HepG2 (cell line): ENCODE data around the gene GLRA1. TPM values are rescaled to one million over a fixed set of nuclear protein-coding genes. Genes with fewer than 3 reads are reported as not detected.

Source experiments
- AHDC1 ChIP-seq: sonication (generic); formaldehyde crosslinking; IDR thresholded peaks from 2 replicates; pipeline ENCODE4 v1.5.1; 2020; ENCODE audit warnings: mild to moderate bottlenecking, missing genetic modification reagents, borderline replicate concordance
- ATAD3A ChIP-seq: sonication (generic); formaldehyde crosslinking; IDR thresholded peaks from 2 replicates; pipeline ENCODE4 v1.4.0; 2020; ENCODE audit warnings: missing genetic modification reagents
- FOSL2 ChIP-seq: sonication (generic); formaldehyde crosslinking; IDR thresholded peaks from 2 replicates; pipeline ENCODE4 v1.4.0; 2020; ENCODE audit warnings: missing genetic modification reagents
- HDAC2 ChIP-seq: sonication (generic); formaldehyde crosslinking; IDR thresholded peaks from 2 replicates; pipeline ENCODE4 v1.4.0; 2020; ENCODE audit warnings: missing genetic modification reagents
- HDAC6 ChIP-seq: fragments of 200-600 bp; sonication (generic); IDR thresholded peaks from 2 replicates; pipeline ENCODE4 v1.7.0; 2017; ENCODE audit warnings: mild to moderate bottlenecking, antibody characterized with exemption, low read length, low read depth
- HOXD1 ChIP-seq: sonication (generic); formaldehyde crosslinking; IDR thresholded peaks from 2 replicates; pipeline ENCODE4 v1.5.0; 2020; ENCODE audit warnings: missing genetic modification reagents
- KMT2B ChIP-seq: IDR thresholded peaks from 2 replicates; pipeline ENCODE4 v1.6.1; 2016; ENCODE audit warnings: missing genetic modification reagents, missing compliant biosample characterization
- MEIS1 ChIP-seq: sonication (generic); formaldehyde crosslinking; IDR thresholded peaks from 2 replicates; pipeline ENCODE4 v1.9.0; 2021; ENCODE audit warnings: mild to moderate bottlenecking, missing genetic modification reagents, moderate library complexity, borderline replicate concordance
- MLXIP ChIP-seq: sonication (generic); formaldehyde crosslinking; IDR thresholded peaks from 2 replicates; pipeline ENCODE4 v1.9.0; 2021; ENCODE audit warnings: missing genetic modification reagents, borderline replicate concordance
- NAIF1 ChIP-seq: sonication (generic); formaldehyde crosslinking; IDR thresholded peaks from 2 replicates; pipeline ENCODE4 v1.5.0; 2020; ENCODE audit warnings: mild to moderate bottlenecking, missing genetic modification reagents, borderline replicate concordance
- NCOR1 ChIP-seq: fragments of 200-600 bp; sonication (generic); IDR thresholded peaks from 2 replicates; pipeline ENCODE4 v1.7.0; 2017; ENCODE audit warnings: antibody characterized with exemption, low read length, borderline replicate concordance
- NKX3-1 ChIP-seq: sonication (generic); formaldehyde crosslinking; IDR thresholded peaks from 2 replicates; pipeline ENCODE4 v1.5.0; 2020; ENCODE audit warnings: missing genetic modification reagents
- RFX5 ChIP-seq: IDR thresholded peaks from 2 replicates; pipeline ENCODE4 v1.6.1; 2011; ENCODE audit warnings: low read depth, low read length, improper control_type of control experiment
- SRF ChIP-seq: IDR thresholded peaks from 2 replicates; pipeline ENCODE4 v1.6.1; 2011; ENCODE audit warnings: mild to moderate bottlenecking, low read depth, low read length, moderate library complexity
- U2AF2 ChIP-seq: fragments of 200-400 bp; formaldehyde crosslinking; IDR thresholded peaks from 2 replicates; pipeline ENCODE4 v1.6.1; 2017; ENCODE audit warnings: low read depth, mild to moderate bottlenecking, low read length
- ZGPAT ChIP-seq: IDR thresholded peaks from 2 replicates; pipeline ENCODE4 v1.6.1; 2016; ENCODE audit warnings: mild to moderate bottlenecking
- ZNF160 ChIP-seq: sonication (generic); formaldehyde crosslinking; IDR thresholded peaks from 2 replicates; pipeline ENCODE4 v1.8.0; 2022; ENCODE audit warnings: mild to moderate bottlenecking, inconsistent platforms, missing genetic modification reagents
- ZNF282 ChIP-seq: fragments of 450-650 bp; IDR thresholded peaks from 2 replicates; pipeline ENCODE4 v1.6.1; 2018; ENCODE audit not compliant: partially characterized antibody
- ZNF460 ChIP-seq: sonication (generic); formaldehyde crosslinking; IDR thresholded peaks from 2 replicates; pipeline ENCODE4 v1.5.1; 2020; ENCODE audit warnings: missing genetic modification reagents, mild to moderate bottlenecking, borderline replicate concordance
- ZNF543 ChIP-seq: sonication (generic); formaldehyde crosslinking; IDR thresholded peaks from 2 replicates; pipeline ENCODE4 v1.4.0; 2020; ENCODE audit warnings: mild to moderate bottlenecking, missing genetic modification reagents
- ZNF891 ChIP-seq: sonication (generic); formaldehyde crosslinking; IDR thresholded peaks from 2 replicates; pipeline ENCODE4 v1.5.0; 2020; ENCODE audit warnings: mild to moderate bottlenecking, missing genetic modification reagents
- polyA plus RNA-seq, 8 experiments: library from polyadenylated mRNA; depleted of rRNA in 3 of 8; stranded (reverse) in 7 of 8; unstranded in 1 of 8; fragments of >200 nt; fragmentation: Illumina TruSeq in 4 of 8; extraction: Trizol in 4 of 8; gene quantifications; 2 replicates each; pipeline versions ENCODE4 v1.2.1 to v1.2.3, GENCODE V29; 2011 to 2016; ENCODE audit warnings: low read depth in 4 of 8, missing spikeins in 1 of 8, mixed read lengths in 1 of 8; ENCODE audit not compliant: insufficient read depth in 1 of 8
- total RNA-seq, 5 experiments: library from RNA; depleted of rRNA; stranded (reverse); fragments of >200 nt; fragmentation: Illumina TruSeq; extraction: Trizol; gene quantifications; 2 replicates each; pipeline ENCODE4 v1.2.3, GENCODE V29; 2016; ENCODE audit warnings: low read depth in 1 of 5

GLRA1 gene
- total and polyA plus RNA-seq, 2 of the 13 experiments (the other 11 are each of a cell fraction or from before 2014, with no cell fraction given): not detected

- no peak for TF ChIP-seq HDAC6
- TF ChIP-seq ZNF460 (CRISPR knock-in tag): no peak
- TF ChIP-seq RFX5: no peak
- TF ChIP-seq ZNF891 (CRISPR knock-in tag): peak; percentile 100
- peak; percentile 97 for TF ChIP-seq MEIS1 (CRISPR knock-in tag)
- peak; percentile 90 for TF ChIP-seq FOSL2
- TF ChIP-seq ZNF282: no peak
- peak; percentile 99 for TF ChIP-seq ATAD3A (CRISPR knock-in tag)
- TF ChIP-seq NKX3-1: peak; percentile 100
- TF ChIP-seq ZGPAT (CRISPR knock-in tag): peak; percentile 97
- TF ChIP-seq ZNF160 (CRISPR knock-in tag): peak; percentile 99
- no peak for TF ChIP-seq NCOR1
- TF ChIP-seq KMT2B: peak; percentile 98
- TF ChIP-seq SRF: no peak
- TF ChIP-seq ZNF543 (CRISPR knock-in tag): peak; percentile 99
- TF ChIP-seq HDAC2: peak; percentile 95
- no peak for TF ChIP-seq U2AF2
- TF ChIP-seq MLXIP (CRISPR knock-in tag): peak; percentile 98
- peak; percentile 96 for TF ChIP-seq NAIF1
- TF ChIP-seq AHDC1 (CRISPR knock-in tag): peak; percentile 87
- peak; percentile 100 for TF ChIP-seq HOXD1 (CRISPR knock-in tag)
Measured at GRCh38 chr5:151924564-151925301, at the start of gene GLRA1 (continued).
